Gastroesophageal sphincter (tissue), 3 donors: ENCODE measurements around the gene MACC1.

Experiments
- CTCF ChIP-seq, 4 experiments: fragments of 200-600 bp in 2 of 4; fragments of 450-650 bp in 2 of 4; sonication (generic) in 1 of 4; IDR thresholded peaks; one replicate each; pipeline ENCODE4 v1.5.1; 2017 to 2019; ENCODE audit warnings: antibody characterized with exemption in 4 of 4, mild to moderate bottlenecking in 2 of 4, moderate library complexity in 2 of 4
- EP300 ChIP-seq: sonication (generic); formaldehyde crosslinking; IDR thresholded peaks from one replicate; pipeline ENCODE4 v1.6.1; 2017; ENCODE audit warnings: antibody characterized with exemption, mild to moderate bottlenecking

- no peak for TF ChIP-seq EP300
- no peak for TF ChIP-seq CTCF (IDR thresholded peaks at IDR 0.05)
Observed at GRCh38 chr7:20218279-20218678, 1.1 kb upstream of the MACC1 start.
